ENCODE measurements around the gene PI4K2A.
A peak's percentile ranks its signal among the peaks of the same experiment; 100 is the strongest.

Gene PI4K2A

GRCh38 chr10:97640174-97640867, at the start of gene PI4K2A:
Gene PI4K2A (plus strand): TSS chr10:97640671. CDS start chr10:97640743, 72 bp downstream.
- DNase-seq = peak; percentile 100

- no peak for DNase-seq
Measured at GRCh38 chr10:97590748-97591495, 49.5 kb upstream of the PI4K2A start.

GRCh38 chr10:97593421-97593820, 47.0 kb upstream of the PI4K2A start:
- DNase-seq = no peak

- no peak for DNase-seq
Measured at GRCh38 chr10:97596101-97597082, 44.1 kb upstream of the PI4K2A start.

- DNase-seq = no peak
Measured at GRCh38 chr10:97597778-97598177, 42.7 kb upstream of the PI4K2A start.

GRCh38 chr10:97598407-97599271, 41.8 kb upstream of the PI4K2A start:
- DNase-seq = no peak

GRCh38 chr10:97599272-97599619, 41.2 kb upstream of the PI4K2A start:
- DNase-seq = no peak

GRCh38 chr10:97600616-97601015, 39.9 kb upstream of the PI4K2A start:
- no peak for DNase-seq

GRCh38 chr10:97601268-97602215, 38.9 kb upstream of the PI4K2A start:
- DNase-seq = no peak

GRCh38 chr10:97607095-97607636, 33.3 kb upstream of the PI4K2A start:
- no peak for DNase-seq

DNA sequence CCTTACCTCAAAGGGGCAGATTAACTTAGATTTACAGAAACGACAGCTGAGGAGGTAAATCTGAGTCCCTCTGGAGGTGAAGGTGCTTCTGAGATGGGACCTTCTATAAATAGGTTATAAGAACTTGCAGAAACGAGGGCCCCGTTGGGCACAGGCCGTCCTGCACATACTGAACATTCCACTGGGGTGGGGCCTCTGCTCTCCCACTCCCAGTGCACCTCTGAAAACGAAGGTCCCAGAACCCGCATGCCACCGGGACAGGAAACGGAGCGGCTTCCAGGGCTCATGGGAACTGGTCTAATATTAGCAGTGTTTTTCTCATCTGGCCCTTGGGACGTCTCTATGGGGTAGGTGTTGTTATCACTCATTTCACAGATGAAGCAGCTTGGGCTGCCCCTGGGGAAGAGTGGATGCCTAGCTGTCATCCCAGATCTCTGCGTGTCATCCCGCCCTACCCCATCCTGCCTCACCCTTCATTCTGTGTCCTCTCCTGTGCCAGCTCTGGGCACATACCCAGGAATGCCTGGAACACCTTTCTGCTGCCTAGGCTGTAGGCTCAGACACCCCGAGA, 31.4 kb upstream of the PI4K2A start:
- no peak for DNase-seq

- DNase-seq = no peak
Measured at GRCh38 chr10:97611473-97611872, 29.0 kb upstream of the PI4K2A start.

GRCh38 chr10:97612386-97612785, 28.1 kb upstream of the PI4K2A start:
- no peak for DNase-seq

- no peak for DNase-seq
Measured at GRCh38 chr10:97618285-97618684, 22.2 kb upstream of the PI4K2A start.

- DNase-seq = no peak
Measured at GRCh38 chr10:97618733-97619132, 21.7 kb upstream of the PI4K2A start.

GRCh38 chr10:97623277-97623676, 17.2 kb upstream of the PI4K2A start:
- DNase-seq = no peak

GRCh38 chr10:97627731-97628130, 12.7 kb upstream of the PI4K2A start:
- DNase-seq = no peak

DNA sequence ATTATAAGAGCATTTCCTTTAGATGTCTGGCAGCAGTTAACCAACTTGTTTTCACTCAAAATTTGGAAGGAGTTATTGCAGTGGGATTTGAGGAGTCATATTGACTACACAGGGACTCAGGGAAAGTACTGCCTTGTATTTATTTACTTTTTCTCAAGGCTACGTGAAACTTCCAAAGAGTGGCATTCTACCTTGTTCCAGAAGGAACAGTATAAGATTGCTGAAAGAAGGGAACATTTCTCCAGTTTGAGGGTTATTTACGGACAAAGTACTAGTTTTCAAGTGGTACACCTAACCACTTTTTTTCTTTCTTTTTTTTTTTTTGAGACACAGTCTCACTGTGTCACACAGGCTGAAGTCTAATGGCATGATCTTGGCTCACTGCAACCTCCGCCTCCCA, 12.2 kb upstream of the PI4K2A start:
- no peak for DNase-seq

GRCh38 chr10:97629289-97629688, 11.2 kb upstream of the PI4K2A start:
- DNase-seq = no peak

GRCh38 chr10:97631098-97631497, 9.4 kb upstream of the PI4K2A start:
- DNase-seq = no peak

Measured in stimulated activated CD4-positive, alpha-beta T cell treated with anti-CD3 and anti-CD28 coated beads, Interleukin-15, amount 100 ng/mL, for 24 hours (primary cell).